GM12864 (cell line): ENCODE measurements around the gene NAA15.

Experiments used
- DNase-seq: peaks from one replicate; pipeline ENCODE4 v3.0.0-alpha.2; 2011; ENCODE audit warnings: low read depth
- H3K4me3 ChIP-seq: 2 replicates; pipeline ENCODE4 v1.5.1; 2011; ENCODE audit warnings: mild to moderate bottlenecking, low read depth, low read length, control low read depth
- TF ChIP-seq, protein P1 (sequence below): IDR thresholded peaks from 2 replicates; pipeline ENCODE4 v1.5.1; 2011; ENCODE audit warnings: low read depth, mild to moderate bottlenecking, moderate library complexity, low read length, control low read depth, inconsistent platforms; ENCODE audit errors: missing control alignments

NAA15 gene

DNA sequence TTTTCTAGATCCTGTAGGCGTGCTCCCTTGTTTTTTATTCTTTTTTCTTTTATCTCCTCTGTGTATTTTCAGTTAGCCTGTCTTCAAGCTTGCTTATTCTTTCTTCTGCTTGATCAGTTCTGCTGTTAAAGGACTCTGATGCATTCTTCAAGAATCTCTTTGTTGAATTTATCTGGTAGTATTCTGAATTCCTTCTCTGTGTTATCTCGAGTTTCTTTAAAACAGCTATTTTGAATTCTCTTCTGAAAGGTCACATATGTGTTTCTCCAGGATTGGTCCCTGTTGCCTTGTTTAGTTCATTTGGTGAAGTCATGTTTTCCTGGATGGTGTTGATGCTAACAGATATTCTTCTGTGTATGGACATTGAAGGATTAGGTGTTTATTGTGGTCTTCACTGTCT, 167.9 kb downstream of the NAA15 start:
- TF ChIP-seq, protein P1, sequence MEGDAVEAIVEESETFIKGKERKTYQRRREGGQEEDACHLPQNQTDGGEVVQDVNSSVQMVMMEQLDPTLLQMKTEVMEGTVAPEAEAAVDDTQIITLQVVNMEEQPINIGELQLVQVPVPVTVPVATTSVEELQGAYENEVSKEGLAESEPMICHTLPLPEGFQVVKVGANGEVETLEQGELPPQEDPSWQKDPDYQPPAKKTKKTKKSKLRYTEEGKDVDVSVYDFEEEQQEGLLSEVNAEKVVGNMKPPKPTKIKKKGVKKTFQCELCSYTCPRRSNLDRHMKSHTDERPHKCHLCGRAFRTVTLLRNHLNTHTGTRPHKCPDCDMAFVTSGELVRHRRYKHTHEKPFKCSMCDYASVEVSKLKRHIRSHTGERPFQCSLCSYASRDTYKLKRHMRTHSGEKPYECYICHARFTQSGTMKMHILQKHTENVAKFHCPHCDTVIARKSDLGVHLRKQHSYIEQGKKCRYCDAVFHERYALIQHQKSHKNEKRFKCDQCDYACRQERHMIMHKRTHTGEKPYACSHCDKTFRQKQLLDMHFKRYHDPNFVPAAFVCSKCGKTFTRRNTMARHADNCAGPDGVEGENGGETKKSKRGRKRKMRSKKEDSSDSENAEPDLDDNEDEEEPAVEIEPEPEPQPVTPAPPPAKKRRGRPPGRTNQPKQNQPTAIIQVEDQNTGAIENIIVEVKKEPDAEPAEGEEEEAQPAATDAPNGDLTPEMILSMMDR = no peak
- H3K4me3 ChIP-seq = no peak overlapping the region
- DNase-seq = no peak
